Measurements from ENCODE around the gene CHD9.

DNA sequence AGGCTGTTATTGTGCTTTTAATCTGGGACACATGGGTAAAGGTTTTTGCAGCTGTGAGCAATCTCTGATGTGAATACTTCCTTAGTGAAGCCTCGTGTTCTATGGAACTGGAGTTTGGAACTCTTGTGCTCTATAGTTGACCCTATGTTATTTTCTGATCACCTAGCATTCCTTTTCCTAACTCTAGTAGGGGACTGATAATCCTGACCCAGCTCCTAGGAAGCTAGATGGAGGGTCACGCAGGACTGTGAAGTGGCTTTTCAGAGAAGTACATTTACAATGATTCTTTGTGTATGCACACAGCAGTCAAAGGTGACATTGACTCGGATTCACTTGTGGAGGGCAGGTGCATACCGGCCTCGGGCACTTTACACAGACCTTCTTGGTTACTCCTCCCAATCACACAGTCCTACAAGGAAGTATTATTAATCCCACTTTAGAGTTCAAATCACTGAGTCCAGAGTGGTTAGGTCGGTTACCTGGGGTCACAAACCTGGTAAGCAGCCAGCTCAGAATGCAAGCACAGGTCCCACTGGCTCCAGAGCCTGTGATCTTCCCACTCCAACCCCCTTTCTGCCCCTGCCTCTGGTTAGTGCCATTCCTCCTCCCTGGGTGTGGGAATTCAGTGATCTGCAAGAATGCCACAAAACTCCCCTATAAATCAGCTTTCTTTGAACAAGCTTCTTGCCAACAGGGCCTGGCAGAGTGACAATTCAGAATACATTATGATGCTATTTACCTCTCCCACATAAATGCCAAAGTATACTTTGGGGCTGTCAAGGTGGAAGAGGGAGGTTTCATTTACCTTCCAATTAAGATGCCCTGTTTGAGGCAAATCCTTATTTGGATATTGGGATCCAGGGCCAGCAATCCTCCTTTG lies 9.2 kb upstream of the CHD9 start:
- TF ChIP-seq EZH2 (IDR thresholded peaks at IDR 0.05; ENCODE audit: borderline replicate concordance, insufficient read depth, low read length, poor library complexity, severe bottlenecking) (no peak), SMC3 (conservative IDR thresholded peaks at IDR 0.05; ENCODE audit: poor library complexity) (no peak)

All from neural cell (in vitro differentiated cells).